IMR-90 (cell line): ENCODE data around the gene SNX11. TPM values are rescaled to one million over a fixed set of nuclear protein-coding genes. Genes with fewer than 3 reads are reported as not detected.

Source experiments
- ATAC-seq: fragments of 200-7000 bp; cut with Tn5 transposase; 2 replicates; pipeline ENCODE4 v1.9.1; 2020; ENCODE audit warnings: low read depth, mild to moderate bottlenecking, moderate library complexity
- BruUV-seq: library from RNA; stranded (reverse); fragments of 400-500 nt; replicated peaks from 2 replicates; lab custom pipeline; 2021; lab: Mats Ljungman, UMichigan
- CTCF ChIA-PET: fragments of 300-600 bp; formaldehyde crosslinking; extraction: SDS; loops from one replicate; lab custom pipeline; 2021; ENCODE audit warnings: antibody characterized with exemption; lab: Yijun Ruan, JAX
- POLR2A ChIA-PET: fragments of 300-600 bp; sonication (Branson Sonifier 250); formaldehyde crosslinking; loops from one replicate; lab custom pipeline; 2022; ENCODE audit warnings: antibody characterized with exemption; ENCODE audit not compliant: unreplicated experiment; lab: Charles Lee
- DNase-seq: peaks from one replicate; pipeline ENCODE4 v3.0.0; 2013
- H2AFZ ChIP-seq: replicated peaks from 2 replicates; pipeline ENCODE3; 2013; ENCODE audit warnings: low read length, mild to moderate bottlenecking; ENCODE audit not compliant: poor library complexity
- H2AK5ac ChIP-seq: 2 replicates; pipeline ENCODE4 v1.6.1; 2013; ENCODE audit warnings: low read depth, low read length, inconsistent platforms
- H2AK9ac ChIP-seq: replicated peaks from 2 replicates; pipeline ENCODE3; 2013; ENCODE audit warnings: mild to moderate bottlenecking, low read depth, low read length, moderate library complexity; ENCODE audit not compliant: poor library complexity
- H2BK120ac ChIP-seq: 2 replicates; pipeline ENCODE4 v1.6.1; 2013; ENCODE audit warnings: low read depth, low read length, inconsistent platforms
- H2BK15ac ChIP-seq: 3 replicates; pipeline ENCODE4 v1.6.1; 2013; ENCODE audit warnings: low read depth, low read length, inconsistent platforms
- H2BK20ac ChIP-seq: 2 replicates; pipeline ENCODE4 v1.6.1; 2013; ENCODE audit warnings: low read depth, mild to moderate bottlenecking, inconsistent platforms, low read length, moderate library complexity
- H2BK5ac ChIP-seq: 2 replicates; pipeline ENCODE4 v1.6.1; 2013; ENCODE audit warnings: mild to moderate bottlenecking, low read depth, low read length, inconsistent platforms; ENCODE audit not compliant: poor library complexity, severe bottlenecking
- H3K14ac ChIP-seq: replicated peaks from 2 replicates; pipeline ENCODE4 v1.6.1; 2013; ENCODE audit warnings: low read depth, low read length, inconsistent platforms
- H3K18ac ChIP-seq: 2 replicates; pipeline ENCODE4 v1.6.1; 2013; ENCODE audit warnings: low read depth, low read length, control low read depth
- H3K23ac ChIP-seq: 2 replicates; pipeline ENCODE4 v1.6.1; 2013; ENCODE audit warnings: low read depth, low read length, inconsistent platforms
- H3K27ac ChIP-seq: 2 replicates; pipeline ENCODE4 v1.5.1; 2013; ENCODE audit warnings: mild to moderate bottlenecking, control low read depth, low read length; ENCODE audit not compliant: insufficient read depth
- H3K27me3 ChIP-seq: 2 replicates; pipeline ENCODE4 v1.6.1; 2013; ENCODE audit warnings: low read length; ENCODE audit not compliant: control insufficient read depth, insufficient read depth
- H3K36me3 ChIP-seq: 2 replicates; pipeline ENCODE4 v1.6.1; 2013; ENCODE audit warnings: low read length, mixed read lengths; ENCODE audit not compliant: control insufficient read depth, insufficient read depth
- H3K4ac ChIP-seq: 2 replicates; pipeline ENCODE4 v1.6.1; 2013; ENCODE audit warnings: low read depth, low read length, inconsistent platforms
- H3K4me1 ChIP-seq: 2 replicates; pipeline ENCODE4 v1.6.1; 2013; ENCODE audit warnings: low read length, mixed read lengths; ENCODE audit not compliant: control insufficient read depth, insufficient read depth
- H3K4me2 ChIP-seq: 2 replicates; pipeline ENCODE4 v1.6.1; 2013; ENCODE audit warnings: low read depth, mild to moderate bottlenecking, control low read depth, low read length, moderate library complexity
- H3K4me3 ChIP-seq: 2 replicates; pipeline ENCODE4 v1.5.1; 2013; ENCODE audit warnings: low read depth, mild to moderate bottlenecking, control low read depth, low read length, moderate library complexity; ENCODE audit not compliant: insufficient read depth
- H3K56ac ChIP-seq: 2 replicates; pipeline ENCODE4 v1.6.1; 2013; ENCODE audit warnings: low read length, inconsistent platforms; ENCODE audit not compliant: insufficient read depth; ENCODE audit errors: extremely low read depth
- H3K79me1 ChIP-seq, 2 experiments: 2 replicates each; pipeline ENCODE4 v1.6.1; 2013; ENCODE audit warnings: low read length in 2 of 2, inconsistent platforms in 1 of 2, low read depth in 1 of 2
- H3K9ac ChIP-seq: 2 replicates; pipeline ENCODE4 v1.6.1; 2013; ENCODE audit warnings: low read depth, low read length, control low read depth
- H3K9me1 ChIP-seq: 2 replicates; pipeline ENCODE4 v1.6.1; 2013; ENCODE audit warnings: low read length, inconsistent platforms; ENCODE audit not compliant: insufficient read depth
- H3K9me3 ChIP-seq: 2 replicates; pipeline ENCODE4 v1.6.1; 2013; ENCODE audit warnings: low read length; ENCODE audit not compliant: control insufficient read depth, insufficient read depth
- H4K20me1 ChIP-seq: 2 replicates; pipeline ENCODE4 v1.6.1; 2013; ENCODE audit warnings: low read length, inconsistent platforms; ENCODE audit not compliant: insufficient read depth
- H4K5ac ChIP-seq: 2 replicates; pipeline ENCODE4 v1.6.1; 2013; ENCODE audit warnings: mild to moderate bottlenecking, low read depth, low read length, control low read depth
- H4K8ac ChIP-seq, 2 experiments: 2 replicates each; pipeline ENCODE4 v1.6.1; 2013; ENCODE audit warnings: low read depth in 2 of 2, low read length in 2 of 2, control low read depth in 1 of 2, inconsistent platforms in 1 of 2
- H4K91ac ChIP-seq: 2 replicates; pipeline ENCODE4 v1.6.1; 2013; ENCODE audit warnings: low read depth, low read length, inconsistent platforms; ENCODE audit not compliant: insufficient read depth
- CTCF ChIP-seq: conservative IDR thresholded peaks from 2 replicates; pipeline ENCODE4 v1.5.1; 2012; ENCODE audit warnings: mild to moderate bottlenecking, low read depth, low read length, improper control_type of control experiment
- FOS ChIP-seq: fragments of 150-350 bp; IDR thresholded peaks from 2 replicates; pipeline ENCODE4 v1.6.1; 2016; ENCODE audit warnings: low read depth, low read length
- RAD21 ChIP-seq: IDR thresholded peaks from 2 replicates; pipeline ENCODE4 v1.6.1; 2012; ENCODE audit warnings: low read length, improper control_type of control experiment
- RCOR1 ChIP-seq: IDR thresholded peaks from 2 replicates; pipeline ENCODE4 v1.6.1; 2012; ENCODE audit warnings: mild to moderate bottlenecking, low read length, improper control_type of control experiment; ENCODE audit not compliant: insufficient replicate concordance
- SMC3 ChIP-seq: fragments of 150-350 bp; IDR thresholded peaks from 2 replicates; pipeline ENCODE4 v1.6.1; 2016; ENCODE audit warnings: low read depth, mild to moderate bottlenecking, antibody characterized with exemption, low read length, moderate library complexity
- WGBS, 2 experiments: methylation state at CpG; one replicate each; pipeline versions ENCODE4 v1.1.5 to v1.1.7; 2013; ENCODE audit warnings: missing lambda C conversion rate in 2 of 2; ENCODE audit not compliant: insufficient read length in 1 of 2; ENCODE audit errors: extremely low coverage in 2 of 2; 5-methylcytosine and 5-hydroxymethylcytosine counted together
- dilution Hi-C: fragments of 300-500 bp; cut with HindIII; formaldehyde crosslinking; loops from one replicate; pipeline ENCODE4 v1.14.3; 2018; ENCODE audit warnings: low sequenced_read_pairs; ENCODE audit not compliant: unreplicated experiment
- in situ Hi-C: fragments of 300-500 bp; cut with MboI; formaldehyde crosslinking; loops from 3 replicates; pipeline ENCODE4 v1.14.3; 2019; ENCODE audit warnings: low sequenced_read_pairs, inconsistent platforms, mixed read lengths
- intact Hi-C: fragments of 100-400 bp; cut with micrococcal nuclease; formaldehyde crosslinking; loops from 2 replicates; pipeline ENCODE4 v1.10.0; 2022
- polyA plus RNA-seq, 3 experiments: library from polyadenylated mRNA; depleted of rRNA; stranded (reverse); fragments of >200 nt; gene quantifications; 2 replicates each; pipeline ENCODE4 v1.2.3, GENCODE V29; 2012; ENCODE audit warnings: low replicate concordance in 1 of 3
- total RNA-seq: library from RNA; depleted of rRNA; stranded (reverse); fragments of >200 nt; gene quantifications from 2 replicates; pipeline ENCODE4 v1.2.3, GENCODE V29; 2012

SNX11 gene
- total and polyA plus RNA-seq, 2 of the 4 experiments (the other 2 are of a cell fraction): 14.7 to 16.9 TPM

GRCh38 chr17:48134912-48135480 is 27.4 kb downstream of the SNX11 start:
- in situ Hi-C loops: no loop called here

More at GRCh38 chr17:48134912-48135480, 27.4 kb downstream of the SNX11 start:
- Histone ChIP-seq H3K23ac (no peak overlapping the region), H3K9ac (no peak overlapping the region), H4K20me1 (no peaks in the 10 kb centered on the region), H2BK20ac (no peak overlapping the region), H3K79me1 (no peaks in the 10 kb centered on the region), H3K4me2 (no peak overlapping the region), H2AK9ac (no peak overlapping the region), H3K9me3 (no peaks in the 10 kb centered on the region), H3K14ac (no peak overlapping the region), H3K18ac (no peak overlapping the region), H3K4me1 (no peaks in the 10 kb centered on the region), H3K4ac (no peak overlapping the region), H2BK120ac (no peak overlapping the region), H2BK15ac (no peak overlapping the region), H4K91ac (no peak overlapping the region), H2AK5ac (no peak overlapping the region), H2AFZ (no peak overlapping the region), H3K4me3 (no peak overlapping the region), H4K8ac (no peak overlapping the region), H4K5ac (no peak overlapping the region), H3K27ac (no peak overlapping the region), H3K27me3 (peaks cover 25% of the 10 kb centered on the region), H2BK5ac (no peak overlapping the region), H3K36me3 (no peaks in the 10 kb centered on the region), H3K56ac (no peak overlapping the region), H3K9me1 (no peaks in the 10 kb centered on the region)
- dilution Hi-C loops (no loop called here), intact Hi-C loops (loop anchor here (2.0 kb wide), 1 partner anchor 484 kb away; no protein-coding TSS in a partner anchor)
- TF ChIP-seq RAD21: no peak
- 0 out of 2 replicates have a peak, but pooled peaks have one; percentile 10 for TF ChIP-seq SMC3
- no peak for TF ChIP-seq RCOR1
- no peak for TF ChIP-seq FOS
- peak; percentile 18; the same call in 1 of the 2 replicates for TF ChIP-seq CTCF
- ChIA-PET POLR2A (no interaction called here), CTCF (no interaction called here)
- no peak for DNase-seq
- ATAC-seq: peak; percentile 31; the same call in 1 of the 2 replicates
- WGBS, 2 experiments: no CpG with 5 or more reads among the region's 3 CpGs
- BruUV-seq: no TSS peak
